Measurements from ENCODE around the gene C9orf85.
"Not testable (repeated sequence)": the region's sequence is repeated elsewhere in the genome, so short reads cannot be mapped to it uniquely, and the experiment has no call there.

C9orf85 gene

DNA sequence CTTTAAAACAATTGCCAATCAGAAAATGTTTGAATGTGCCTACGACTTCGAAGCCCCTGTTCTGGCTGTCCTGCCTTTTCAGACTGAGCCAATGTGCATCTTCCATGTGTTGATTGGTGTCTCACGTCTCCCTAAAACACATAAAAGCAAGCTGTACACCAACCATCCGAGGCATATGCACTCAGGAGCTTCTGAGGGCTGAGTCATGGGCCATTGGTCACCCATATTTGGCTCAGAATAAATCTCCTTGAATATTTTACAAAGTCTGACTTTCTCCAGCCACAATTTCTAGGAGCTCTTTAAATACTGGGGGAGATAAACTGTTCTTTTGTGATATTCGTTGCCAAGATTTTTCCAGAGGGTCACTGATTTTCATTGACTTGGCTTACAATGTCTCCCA, 95.1 kb downstream of the C9orf85 start:
- no peak for DNase-seq (ENCODE audit: low read depth in 2 of 2)

DNA sequence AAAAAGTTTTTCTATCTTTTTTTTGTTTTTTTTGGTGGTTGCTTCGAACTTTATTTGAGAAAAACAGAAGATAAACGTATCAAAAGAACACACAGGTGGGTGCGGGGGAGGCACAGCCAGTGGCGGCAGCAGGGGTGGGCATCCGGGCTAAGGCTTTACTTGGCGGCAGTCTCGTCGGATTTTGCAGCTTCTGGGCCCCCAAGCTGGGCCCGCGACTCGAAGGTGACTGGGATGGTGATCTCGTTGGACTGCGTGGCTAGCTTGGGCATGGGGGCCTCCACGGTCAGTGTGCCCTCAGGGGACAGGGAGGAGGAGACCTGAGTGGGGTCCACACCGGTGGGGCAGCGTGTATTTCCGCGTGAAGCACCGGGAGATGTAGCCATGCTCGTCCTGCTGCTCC, 96.3 kb downstream of the C9orf85 start:
- DNase-seq (ENCODE audit: low read depth in 2 of 2): not testable (repeated sequence)

DNA sequence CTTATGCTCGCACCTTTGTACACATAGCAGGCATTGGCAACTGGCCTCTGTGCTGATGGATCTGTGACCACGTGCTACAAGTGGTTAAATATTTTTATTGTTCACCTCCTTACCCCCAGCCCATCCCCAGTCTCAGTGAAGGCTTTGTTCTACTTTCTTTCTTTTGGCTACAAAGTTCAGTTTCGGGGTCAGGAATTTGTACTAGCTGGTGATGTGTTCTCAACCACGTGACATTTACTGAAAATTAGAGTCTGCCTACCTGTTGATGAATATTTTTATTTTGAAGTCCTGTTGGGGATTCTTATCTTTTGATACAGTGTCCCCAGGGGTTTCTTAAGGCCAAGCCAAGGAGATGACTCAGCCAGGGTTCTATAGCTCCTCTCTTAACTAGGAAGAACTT, 101.2 kb downstream of the C9orf85 start:
- DNase-seq (ENCODE audit: low read depth in 2 of 2): no peak

DNA sequence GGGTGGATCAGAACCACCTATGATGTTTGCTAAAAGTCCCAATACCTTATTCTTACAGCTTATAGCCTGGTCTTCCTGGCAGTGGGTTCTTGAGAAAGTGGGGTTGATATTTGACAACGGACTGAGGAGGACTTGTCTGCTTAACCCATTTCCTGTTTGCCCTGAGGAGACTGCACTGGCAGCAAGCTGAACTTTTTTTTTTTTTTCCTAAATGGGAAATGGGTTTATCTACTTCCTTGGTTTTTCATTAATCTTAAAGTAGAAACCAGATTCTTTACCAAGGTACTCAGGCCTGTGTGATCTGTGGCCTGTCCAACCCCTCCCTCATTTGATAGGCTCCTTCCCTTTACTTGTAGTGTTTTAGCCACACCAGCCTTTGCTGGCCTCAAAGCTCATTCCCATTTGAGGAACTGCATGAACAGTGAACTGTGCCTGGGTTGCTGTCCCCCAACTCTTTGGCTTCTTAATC, 101.9 kb downstream of the C9orf85 start:
- DNase-seq (ENCODE audit: low read depth in 2 of 2): no peak

DNA sequence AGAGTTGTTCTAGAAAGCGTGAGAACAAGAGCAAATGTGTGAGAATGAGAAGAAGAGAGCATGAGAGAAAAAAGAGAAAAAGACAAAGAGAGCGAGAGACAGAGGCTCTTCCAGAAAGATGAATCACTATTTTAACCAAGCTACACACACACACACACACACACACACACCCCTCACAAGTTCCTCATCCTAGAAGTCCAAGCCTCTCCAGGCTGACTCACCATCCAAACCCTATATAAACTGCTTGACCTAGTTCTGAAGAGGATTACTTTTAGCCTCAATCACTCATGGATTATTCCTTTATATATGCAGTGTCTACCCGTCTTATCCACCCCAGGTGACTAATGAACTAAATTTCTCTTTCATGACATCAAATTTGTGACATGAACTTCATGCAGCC, 111.4 kb downstream of the C9orf85 start:
- DNase-seq (ENCODE audit: low read depth in 2 of 2): no peak
